ENCODE data around the gene PRPS1.

GRCh38 chrX:107625739-107626138, 2.6 kb upstream of the PRPS1 start:
- TF ChIP-seq RARB (CRISPR knock-in tag; IDR thresholded peaks at IDR 0.05) (no peak), TOX (CRISPR knock-in tag; IDR thresholded peaks at IDR 0.05; ENCODE audit: borderline replicate concordance) (no peak)
